NCI-H748 treated with DMSO at 0.1 percent for 48 hours (cell line): ENCODE measurements around the gene NEK5.
"Not testable (repeated sequence)": the region's sequence is repeated elsewhere in the genome, so short reads cannot be mapped to it uniquely, and the experiment has no call there.

Experiments used
- DNase-seq: peaks from one replicate; lab custom pipeline; 2025; lab: John Stamatoyannopoulos, UW

Gene NEK5, protein sequence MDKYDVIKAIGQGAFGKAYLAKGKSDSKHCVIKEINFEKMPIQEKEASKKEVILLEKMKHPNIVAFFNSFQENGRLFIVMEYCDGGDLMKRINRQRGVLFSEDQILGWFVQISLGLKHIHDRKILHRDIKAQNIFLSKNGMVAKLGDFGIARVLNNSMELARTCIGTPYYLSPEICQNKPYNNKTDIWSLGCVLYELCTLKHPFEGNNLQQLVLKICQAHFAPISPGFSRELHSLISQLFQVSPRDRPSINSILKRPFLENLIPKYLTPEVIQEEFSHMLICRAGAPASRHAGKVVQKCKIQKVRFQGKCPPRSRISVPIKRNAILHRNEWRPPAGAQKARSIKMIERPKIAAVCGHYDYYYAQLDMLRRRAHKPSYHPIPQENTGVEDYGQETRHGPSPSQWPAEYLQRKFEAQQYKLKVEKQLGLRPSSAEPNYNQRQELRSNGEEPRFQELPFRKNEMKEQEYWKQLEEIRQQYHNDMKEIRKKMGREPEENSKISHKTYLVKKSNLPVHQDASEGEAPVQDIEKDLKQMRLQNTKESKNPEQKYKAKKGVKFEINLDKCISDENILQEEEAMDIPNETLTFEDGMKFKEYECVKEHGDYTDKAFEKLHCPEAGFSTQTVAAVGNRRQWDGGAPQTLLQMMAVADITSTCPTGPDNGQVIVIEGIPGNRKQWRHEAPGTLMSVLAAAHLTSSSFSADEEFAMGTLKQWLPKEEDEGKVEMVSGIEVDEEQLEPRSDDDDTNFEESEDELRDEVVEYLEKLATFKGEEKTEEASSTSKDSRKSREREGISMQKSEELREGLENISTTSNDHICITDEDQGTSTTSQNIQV

DNA sequence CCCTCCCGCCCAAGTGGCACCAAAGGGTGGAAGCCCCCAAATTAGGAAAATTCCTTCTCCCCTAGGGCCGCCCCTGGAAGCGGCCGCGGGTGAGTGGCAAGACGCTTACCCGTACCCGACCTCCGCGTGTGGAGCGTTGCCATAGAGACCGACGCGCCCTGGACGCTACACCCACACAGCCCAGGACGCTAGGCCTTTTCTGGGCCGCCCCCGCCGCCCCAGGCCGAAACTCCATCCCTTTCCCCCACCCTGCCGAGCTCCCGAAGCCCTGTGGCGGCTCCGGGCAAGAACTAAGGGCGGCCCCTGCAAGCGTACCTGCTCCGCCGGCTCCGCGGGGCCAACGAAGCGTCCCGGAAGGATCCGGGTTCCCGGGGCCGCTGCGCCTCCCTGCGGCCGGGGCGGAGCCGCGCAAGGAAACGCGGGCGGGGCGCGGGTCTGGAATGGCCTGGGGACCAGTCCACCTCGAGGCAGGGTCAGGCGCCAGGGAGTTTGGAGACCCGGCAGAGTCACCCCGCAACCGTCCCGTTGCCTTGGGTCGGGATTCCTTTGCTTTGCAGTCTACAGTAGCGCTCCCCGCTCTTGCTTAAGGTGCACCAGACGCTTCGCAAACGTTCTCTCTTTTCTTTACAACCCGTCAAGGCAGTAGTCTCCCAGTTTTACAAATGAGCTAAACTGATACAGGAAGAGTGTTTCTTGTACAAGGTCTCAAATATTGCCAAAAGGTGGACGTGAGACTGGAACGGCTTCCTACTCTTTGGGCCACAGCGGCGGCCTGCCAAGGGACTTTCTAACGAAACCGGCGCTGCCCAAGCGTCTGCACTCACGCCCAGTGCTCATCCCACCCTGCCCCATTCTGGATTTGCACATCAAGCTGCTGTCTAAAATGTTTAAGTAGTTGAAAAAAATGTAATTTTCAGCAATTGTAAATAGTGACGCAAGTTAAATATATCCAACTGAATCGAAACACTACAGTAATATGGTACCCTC is at the start of gene NEK5:
TSS of gene NEK5 (minus strand) at position 360 of the 987 bp plus-strand sequence. CDS start 1,591 bp downstream, outside the sequence.
- peak; percentile 27 for DNase-seq

DNA sequence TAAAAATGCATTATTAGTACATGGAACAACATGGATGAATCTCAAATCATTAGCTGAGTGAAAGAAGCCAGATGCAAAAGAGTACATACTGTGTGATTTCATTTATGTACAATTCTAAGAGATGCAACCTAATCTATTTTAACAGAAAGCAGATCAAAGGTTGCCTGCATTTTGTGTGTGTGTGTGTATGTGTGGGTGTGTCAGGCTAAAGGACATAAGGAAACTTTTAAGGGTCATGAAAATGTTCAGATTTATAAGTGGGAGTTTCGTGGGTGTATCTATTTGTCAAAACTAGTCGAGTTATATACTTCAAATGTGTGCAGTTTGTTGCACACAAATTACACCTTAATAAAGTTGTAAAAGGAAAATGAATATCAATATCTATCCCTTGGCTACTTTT is 48.4 kb upstream of the NEK5 start:
- DNase-seq: no peak

DNA sequence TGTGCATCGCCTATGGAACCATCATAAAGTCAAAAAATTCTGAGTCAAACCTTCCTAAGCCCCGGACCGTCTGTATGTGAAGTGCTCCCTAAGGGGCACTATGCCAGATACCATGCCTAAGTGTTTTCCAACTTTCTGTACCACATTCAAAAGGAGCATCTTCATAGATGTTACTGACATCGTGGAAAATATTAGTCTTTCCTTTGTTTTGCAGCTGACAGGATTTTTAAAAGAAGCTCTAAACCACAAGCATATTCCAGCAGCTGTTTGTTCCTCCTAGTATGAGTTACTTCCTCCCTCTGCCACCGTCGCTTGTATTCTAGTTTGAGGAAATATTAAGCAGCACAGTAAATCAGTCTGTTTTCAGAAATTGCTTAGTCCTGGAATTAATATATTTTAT is 45.1 kb upstream of the NEK5 start:
- not testable (repeated sequence) for DNase-seq

DNA sequence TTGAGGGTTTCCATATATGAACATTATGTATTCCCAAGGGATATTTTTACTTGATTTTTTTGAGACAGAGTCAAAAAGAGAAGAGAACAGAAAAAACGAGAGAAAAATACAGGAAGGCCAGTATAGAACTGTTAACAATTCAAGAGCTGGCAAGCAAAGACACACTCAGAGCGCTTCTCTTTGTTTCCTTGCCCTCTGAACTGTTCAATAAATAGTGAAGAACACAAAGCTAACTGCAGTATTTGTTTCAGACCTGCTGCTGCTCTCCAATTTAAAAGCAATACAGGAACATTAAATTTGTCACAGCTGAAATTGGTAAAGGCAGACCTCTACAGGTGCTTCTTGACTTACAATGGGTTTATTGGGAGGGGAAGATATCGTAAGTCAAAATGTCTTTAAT is 44.5 kb upstream of the NEK5 start:
- no peak for DNase-seq

DNA sequence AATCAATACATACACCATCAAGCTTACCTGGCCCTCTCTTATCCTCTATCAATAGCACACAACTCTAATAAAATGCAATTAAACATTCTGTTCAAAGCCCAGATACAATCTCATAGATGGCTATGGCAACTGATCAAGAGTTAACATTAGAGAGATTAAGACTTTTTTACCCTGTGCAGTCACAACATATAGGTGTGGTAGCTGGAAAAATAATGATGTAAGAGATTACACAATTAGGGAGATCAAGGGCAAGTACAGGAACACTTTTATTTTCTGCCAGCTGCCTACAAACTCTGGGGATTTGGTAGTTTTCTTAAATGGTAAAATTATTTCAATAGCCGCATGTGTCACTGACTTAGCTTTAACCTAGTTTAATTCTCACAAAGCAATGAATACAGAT is 42.8 kb upstream of the NEK5 start:
- DNase-seq: not testable (repeated sequence)

DNA sequence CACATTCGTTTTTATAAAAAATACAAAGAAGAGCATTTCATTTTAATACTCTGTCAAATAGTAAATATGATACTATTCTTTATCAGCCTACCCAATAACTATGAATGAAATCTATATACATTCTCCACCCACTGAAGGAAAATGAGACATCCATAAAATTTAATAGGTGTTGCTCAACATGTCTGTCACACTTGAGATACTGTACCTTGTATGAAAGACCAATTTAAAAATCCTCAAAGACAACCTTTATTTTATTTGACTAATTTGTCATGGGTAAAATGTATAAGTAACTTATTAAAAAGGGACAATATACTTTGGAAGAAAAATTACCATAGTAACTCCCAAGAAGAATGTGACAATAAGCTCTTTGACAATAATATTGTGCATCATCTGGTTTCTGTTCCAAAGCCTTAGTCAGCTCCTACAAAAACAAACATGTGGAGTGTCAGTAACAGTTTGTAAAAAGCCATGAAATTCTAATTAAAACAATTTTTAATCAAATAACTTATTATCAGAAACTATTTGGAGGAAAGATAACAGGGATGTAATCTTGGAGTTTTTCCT is 42.0 kb upstream of the NEK5 start:
- not testable (repeated sequence) for DNase-seq

DNA sequence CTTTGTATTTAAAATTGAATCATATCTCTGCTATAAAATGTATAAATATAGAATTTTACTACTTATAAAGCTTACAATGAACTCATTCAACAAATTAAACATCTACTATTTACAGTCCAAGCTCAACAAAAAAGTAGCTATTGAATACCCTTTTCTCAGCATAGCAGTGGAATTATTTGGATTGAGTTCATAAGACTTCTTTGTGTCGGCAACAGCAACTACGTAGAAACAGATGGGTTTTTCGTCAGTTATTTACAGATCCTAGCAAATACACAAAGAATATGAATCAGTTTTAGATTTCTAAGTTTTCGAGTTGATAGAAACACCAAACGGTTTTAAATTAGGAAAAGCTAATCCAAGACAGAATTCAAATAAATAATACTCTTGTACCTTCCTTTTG is 41.0 kb upstream of the NEK5 start:
- DNase-seq: no peak

DNA sequence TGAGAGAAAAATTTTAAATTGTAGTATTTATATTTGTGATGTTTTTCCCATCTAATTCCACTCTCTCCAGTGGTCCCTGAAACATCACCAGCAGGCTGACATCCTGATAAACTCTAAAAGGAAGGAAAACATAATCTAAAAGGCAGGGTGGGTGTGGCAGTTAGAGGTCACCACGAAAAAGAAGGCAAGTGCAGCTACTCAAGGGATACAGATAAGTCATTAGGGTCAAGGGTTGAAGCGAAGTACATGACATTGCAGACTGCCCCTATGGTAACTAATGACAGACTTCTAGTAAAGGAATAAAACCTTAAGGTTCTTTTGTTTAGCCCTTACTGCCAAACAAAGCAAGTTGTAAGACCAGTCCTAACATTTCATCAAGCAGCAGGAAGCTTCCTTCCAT is 36.5 kb upstream of the NEK5 start:
- no peak for DNase-seq

DNA sequence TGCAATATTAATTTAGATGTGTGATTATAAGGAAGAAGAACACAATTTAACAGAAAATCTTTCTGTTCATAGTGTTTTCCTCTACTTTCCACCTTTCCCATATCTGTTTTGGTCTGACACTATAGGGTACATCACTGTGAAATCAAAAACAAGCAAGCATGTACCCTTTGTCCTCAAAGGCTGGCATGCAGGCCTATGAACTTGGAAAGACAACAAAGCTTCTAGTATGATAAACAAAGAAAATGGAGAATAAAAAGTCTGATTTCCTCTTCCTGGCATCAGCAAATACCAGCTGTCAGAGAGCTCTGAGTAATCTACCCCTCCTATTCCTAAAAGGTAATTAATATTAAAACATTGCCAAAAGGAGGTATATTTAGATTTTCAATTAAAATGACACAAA is 36.1 kb upstream of the NEK5 start:
- DNase-seq: no peak

DNA sequence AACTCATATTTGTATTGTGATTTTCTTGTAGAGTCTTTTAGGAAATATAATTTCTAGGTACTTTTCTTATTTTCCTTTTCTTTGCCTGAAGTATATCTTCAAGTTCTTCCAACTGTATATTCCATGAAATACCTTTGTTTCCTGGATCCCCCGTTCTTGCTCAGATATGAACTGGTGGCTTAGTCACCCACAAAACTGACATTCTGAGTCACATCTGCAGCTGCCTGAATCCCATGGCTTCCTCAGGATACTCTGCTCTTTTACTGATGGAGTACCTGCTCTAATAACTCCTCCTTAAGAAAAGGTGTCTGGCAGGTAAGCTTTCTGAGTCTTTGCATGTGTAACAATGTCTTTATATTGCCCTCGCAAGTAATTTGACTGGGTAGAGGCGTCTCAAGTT is 35.0 kb upstream of the NEK5 start:
- DNase-seq: not testable (repeated sequence)

DNA sequence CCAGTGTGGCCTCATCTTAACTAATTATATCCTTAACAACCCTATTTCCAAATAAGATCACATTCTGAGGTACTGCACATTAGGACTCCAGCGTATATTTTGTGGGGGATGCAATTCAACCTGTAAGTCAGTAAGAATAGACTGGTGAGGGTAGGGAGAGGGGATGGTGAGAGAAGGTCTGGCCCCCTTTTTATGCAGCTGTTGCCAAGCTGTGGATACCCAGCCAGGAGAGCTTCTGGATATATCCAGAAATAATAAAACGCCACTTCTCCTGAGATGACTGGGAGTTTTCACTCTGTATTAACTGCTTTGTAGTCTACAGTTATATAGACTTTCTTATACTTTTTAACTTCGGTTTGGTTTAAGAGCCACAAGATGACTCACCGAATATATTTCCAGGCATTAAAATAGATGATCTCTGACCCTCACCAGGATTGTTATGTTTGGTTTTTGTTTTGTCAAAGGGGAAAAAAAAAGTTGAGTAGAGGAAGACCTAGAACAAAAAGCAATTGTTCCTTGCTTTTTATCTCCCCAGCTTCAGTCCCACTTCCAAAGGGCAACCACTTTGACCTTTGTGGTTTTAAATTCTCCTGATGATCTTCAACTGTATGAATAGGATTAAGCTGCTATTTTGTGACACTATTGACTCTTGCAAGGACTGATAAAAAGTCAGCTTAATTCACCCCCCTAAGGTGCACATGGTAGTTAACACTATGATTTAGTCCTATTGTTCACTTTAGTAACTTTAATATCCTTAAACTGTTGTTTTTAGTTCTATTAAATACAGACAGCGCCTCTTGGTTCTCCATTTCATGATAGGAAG is 33.6 kb upstream of the NEK5 start:
- no peak for DNase-seq

DNA sequence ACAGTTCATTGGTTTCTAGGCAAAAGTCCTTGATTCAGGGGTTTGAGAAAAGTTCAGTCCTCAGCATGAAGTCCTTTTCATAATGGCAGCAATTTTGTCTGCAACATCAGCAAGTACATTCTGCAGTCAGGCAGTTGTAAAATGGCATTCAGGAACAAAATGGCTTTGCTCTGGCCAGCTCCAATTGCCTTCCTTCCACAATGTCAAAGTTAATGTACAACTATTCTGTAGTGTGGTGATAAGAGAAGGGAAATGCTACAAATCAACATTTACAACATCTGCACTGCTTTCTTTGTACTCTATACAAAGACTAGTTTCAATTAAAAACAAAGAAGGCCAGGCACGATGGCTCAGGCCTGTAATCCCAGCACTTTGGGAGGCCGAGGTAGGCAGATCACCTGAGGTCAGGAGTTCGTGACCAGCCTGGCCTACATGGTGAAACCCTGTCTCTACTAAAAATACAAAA is 32.3 kb upstream of the NEK5 start:
- no peak for DNase-seq

DNA sequence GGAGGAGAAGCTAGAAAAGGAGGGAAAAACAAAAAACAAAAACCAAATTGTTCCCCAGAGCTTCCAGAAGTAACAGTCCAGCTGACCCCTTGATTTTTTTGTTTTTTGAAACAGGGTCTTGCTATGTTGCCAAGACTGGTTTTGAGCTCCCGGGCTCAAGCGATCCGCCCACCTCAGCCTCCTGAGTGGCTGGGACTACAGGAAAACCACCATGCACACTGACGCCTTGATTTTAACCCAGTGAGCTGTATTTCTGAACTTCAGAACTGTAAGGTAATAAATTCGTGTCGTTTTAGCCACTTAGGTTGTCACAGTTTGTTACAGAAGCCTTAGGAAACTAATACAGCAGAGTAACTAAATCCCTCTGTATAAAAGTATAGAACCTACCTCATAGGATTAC is 31.6 kb upstream of the NEK5 start:
- DNase-seq: no peak

DNA sequence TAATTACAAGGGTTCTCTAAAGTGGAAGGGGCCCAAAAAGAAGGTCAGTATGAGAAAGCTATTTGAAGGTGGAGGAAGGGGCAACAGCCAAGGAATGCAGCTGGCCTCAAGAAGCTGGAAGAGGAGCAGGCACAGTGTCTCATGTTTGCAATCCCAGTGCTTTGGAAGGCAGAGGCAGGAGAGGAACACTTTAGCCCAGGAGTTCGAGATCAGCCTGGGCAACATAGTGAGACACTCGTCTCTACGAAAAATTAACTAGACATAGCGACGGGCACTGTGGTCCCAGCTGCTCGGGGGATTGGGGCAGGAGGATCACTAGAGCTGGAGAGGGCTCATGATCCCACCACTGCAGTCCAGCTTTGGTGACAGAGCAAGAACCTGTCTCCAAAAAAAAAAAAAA is 31.2 kb upstream of the NEK5 start:
- no peak for DNase-seq

DNA sequence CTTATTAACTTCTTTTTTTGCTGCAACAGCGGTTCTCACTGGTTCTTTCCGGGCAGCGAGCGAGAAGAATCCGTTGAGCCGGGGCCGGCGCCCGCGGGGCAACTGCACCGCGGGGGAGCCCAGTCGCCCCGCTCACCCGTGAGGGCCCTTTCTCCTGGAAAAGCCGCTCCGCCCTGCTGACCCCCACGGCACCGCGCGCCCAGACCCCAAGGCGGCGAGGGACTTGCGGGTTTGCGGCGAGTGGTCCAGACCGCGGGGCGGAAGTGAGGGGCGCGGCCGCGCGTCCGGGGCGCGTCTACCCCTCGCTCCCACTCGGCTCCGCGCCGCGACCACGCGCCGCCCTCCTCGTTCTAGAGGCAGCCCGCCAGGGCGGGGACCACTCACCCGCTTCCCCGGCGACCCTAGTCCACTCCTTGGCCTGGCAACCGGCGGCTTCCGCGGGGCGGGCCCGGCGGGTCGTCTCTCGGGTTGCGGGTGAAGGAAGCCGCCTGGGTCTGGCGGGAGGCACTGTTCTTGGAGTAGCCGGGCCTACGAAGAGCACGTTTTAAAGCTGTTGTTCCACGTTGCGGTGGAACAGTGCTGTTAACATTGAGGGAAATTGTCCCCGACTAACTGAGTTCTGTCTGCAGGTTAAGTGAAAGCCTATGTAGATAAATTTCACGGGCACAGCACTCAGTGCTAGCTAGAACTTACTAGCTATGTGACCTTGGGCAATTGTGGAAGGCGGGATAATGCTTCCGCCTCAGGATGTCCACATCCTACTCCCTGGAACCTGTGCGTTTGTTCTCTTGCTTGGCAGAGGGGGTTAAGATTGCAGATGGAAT is 30.5 kb upstream of the NEK5 start, which contains the start of gene NEK3:
TSS of gene NEK3 (minus strand) at position 439 of the 824 bp plus-strand sequence. CDS start 3,406 bp downstream, outside the sequence.
- DNase-seq: peak; percentile 38

DNA sequence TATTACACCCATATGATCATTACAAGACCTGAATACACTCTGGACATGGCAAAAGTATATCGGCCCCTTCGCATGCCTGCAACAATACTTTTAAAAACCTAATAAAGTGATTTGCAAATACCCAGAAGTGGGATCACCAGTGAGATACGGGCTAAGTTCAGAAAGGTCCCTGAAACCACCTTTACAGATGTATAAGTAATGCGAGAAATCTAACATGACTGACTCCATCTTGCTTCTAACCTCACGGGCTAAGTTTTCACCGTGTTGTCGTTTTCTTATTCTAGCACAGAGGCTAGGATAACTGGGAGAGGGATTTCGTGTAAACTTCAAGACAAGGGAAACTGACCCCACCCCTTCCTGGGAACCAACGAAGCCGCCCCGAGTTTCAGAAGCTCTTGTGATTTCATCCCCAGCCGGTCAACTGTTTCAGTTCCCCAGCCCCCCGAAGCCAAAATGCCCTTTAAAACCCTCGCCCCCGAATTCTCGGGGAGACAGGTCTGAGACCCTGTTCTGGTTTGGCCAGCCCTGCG is 29.8 kb upstream of the NEK5 start:
- DNase-seq: peak; percentile 10

DNA sequence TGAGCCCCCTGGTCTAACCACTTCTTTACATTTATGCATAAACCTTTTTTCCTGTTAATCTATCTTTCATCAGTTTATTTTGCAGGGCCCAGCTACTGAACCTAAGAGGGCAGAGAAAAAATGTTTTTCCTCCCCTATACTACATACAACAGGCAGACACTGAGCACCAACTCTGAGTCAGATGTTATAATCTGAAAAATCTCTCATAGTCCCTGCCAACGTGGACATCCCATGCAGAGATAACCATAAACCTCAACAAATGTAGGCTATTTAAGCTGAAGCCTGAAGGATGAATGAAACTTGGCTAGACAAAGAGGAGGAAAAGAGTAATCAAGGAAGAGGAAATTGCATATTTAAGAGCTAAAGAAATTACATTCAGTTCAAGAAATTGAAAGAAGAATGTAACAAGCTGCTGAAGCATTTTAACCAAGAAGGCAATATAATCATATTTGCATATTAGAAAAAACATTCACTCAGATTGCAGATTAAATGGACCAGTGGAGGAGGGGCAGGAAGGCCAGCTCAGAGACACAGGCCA is 27.9 kb upstream of the NEK5 start:
- DNase-seq: no peak

DNA sequence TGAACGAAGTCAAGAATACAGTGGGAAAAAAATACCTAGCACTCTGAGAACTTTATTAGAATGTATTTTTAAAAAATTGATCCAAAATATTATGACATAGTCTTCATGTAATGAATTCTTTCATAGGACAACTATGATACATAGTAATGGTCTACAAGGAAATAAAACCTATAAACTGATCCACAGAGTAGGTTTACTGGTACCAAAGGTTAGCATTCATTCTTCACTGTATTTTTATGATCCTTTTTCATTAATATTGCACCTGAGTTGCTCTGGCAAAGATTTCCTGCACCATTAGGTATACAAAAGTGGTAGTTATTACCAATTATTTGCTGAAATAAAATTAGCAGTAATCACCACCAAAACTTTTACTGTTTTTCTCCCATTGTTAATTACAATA is 26.3 kb upstream of the NEK5 start:
- no peak for DNase-seq

DNA sequence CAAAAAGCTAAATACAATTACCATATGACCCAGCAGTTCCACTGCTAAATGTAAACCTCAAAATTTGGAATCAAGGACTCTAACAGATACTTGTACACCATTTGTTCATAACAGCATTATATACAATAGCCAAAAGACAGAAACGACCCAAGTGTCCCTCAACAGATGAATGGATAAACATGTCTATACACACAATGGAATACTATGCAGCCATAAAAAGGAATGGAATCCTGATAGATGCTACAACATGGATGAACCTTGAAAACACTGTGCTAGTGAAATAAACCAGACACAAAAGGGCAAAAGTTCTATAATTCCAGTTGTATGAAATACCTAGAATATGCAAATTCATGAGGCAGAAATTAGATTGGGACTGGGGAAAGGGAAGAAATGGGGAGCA is 18.4 kb upstream of the NEK5 start:
- DNase-seq: no peak
